GM21717 (cell line): ENCODE measurements around the gene ZC3HAV1.
A peak's percentile ranks its signal among the peaks of the same experiment; 100 is the strongest.
"Not testable (repeated sequence)": the region's sequence is repeated elsewhere in the genome, so short reads cannot be mapped to it uniquely, and the experiment has no call there.

Experiments used
- ATAC-seq: cut with Tn5 transposase; IDR thresholded peaks from one replicate; pipeline ENCODE4 v1.9.1; 2021; ENCODE audit warnings: mild to moderate bottlenecking, moderate library complexity; ENCODE audit not compliant: unreplicated experiment

The ZC3HAV1 gene

DNA sequence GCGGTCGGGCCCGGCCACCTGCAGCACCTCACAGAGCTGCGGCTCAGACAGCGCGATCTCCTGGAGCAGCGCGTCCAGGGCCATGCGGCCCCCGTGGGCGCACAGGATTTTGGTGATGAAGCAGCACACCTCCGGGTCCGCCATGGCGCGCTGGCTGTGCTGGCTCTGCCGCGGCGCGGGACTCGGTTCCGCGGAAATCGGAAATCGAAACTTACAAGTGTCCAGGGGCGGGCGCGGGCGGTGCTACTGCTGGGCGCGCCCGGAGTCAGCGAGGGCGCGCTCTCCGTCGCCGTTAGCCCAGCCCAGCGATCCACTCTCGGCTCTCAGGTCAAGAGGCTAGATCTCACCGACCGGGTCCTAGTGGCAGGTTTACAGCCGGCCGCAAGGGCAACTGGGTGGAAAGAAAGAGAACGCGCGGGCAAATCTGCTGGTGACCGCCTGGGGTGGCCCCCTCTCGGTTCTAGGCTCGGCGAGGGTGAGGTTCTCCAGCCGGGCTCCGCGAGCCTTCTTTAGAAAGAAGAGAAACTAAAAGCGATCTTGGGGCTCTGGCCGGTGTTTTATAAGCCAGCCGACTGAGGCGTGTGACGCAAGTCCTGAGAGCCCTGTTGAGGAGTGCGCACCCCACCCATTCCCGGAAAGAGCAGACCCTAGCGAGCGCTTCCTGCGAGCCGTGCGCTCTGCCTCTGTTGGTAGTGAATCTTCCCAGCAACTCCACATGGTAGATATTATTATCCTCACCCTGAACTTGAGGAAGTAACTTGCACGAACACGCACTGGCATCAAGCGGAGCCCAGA, at the start of gene ZC3HAV1:
TSS of gene ZC3HAV1 (minus strand) at position 533 of the 795 bp plus-strand sequence. CDS start at position 144, 389 bp downstream.
- peak; percentile 79 for ATAC-seq

DNA sequence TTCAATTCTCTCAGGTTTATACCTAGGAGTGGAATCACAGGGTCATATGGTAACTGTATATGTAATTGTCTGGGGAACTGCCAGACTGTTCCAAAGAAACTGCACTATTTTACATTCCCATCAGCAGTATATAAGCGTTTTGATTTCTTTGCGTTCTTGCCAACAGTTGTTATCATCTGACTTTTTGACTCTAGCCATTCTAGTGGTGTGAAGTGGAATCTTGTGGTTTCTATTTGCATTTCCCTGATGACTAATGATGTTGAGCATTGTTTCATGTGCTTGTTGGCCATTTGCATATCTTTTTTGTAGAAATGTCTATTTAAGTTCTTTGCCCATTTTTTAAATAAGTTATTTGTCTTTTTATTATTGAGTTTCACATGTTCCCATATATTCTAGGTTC, 44.3 kb upstream of the ZC3HAV1 start:
- ATAC-seq, result no peak

DNA sequence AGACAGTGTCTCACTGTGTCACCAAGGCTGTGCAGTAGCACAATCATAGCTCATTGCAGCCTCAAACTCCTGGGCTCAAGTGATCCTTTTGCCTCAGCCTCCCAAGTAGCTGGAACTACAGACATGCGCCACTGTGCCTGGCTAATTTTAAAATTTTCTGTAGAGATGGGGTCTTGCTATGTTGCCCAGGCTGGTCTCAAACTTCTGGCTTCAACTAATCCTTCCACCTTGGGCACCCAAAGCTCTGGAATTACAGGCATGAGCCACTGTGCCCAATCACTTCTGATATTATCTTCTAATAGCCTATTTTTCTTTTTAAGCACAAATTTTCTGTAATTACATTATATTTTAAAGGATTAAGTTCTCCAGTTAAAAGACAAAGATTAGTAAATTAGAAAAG, 42.6 kb upstream of the ZC3HAV1 start:
- no peak for ATAC-seq

GRCh38 chr7:139139150-139139549, 29.6 kb upstream of the ZC3HAV1 start:
- no peak for ATAC-seq

- peak; percentile 94 for ATAC-seq
These were observed 24.0 kb upstream of the ZC3HAV1 start for GRCh38 chr7:139133335-139134139.

DNA sequence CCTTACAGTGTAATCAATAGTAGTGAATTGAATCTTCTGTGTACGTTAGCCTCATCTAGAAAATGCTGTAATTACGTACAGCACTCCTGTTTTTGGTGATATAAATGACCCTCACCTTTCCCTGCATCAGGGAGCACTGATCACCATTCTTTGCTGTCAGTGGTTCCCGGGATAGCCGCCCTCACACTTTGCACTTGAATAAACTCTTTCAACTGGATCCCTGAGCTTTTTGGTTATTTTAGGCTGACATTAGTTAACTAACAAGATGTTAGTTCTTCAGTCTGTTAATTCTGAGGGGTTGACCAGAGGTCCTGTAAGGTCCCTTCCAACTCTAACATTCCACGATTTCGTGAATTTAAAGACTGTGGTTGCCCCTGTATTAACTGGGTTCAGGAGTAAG, 23.4 kb upstream of the ZC3HAV1 start:
- no peak for ATAC-seq

DNA sequence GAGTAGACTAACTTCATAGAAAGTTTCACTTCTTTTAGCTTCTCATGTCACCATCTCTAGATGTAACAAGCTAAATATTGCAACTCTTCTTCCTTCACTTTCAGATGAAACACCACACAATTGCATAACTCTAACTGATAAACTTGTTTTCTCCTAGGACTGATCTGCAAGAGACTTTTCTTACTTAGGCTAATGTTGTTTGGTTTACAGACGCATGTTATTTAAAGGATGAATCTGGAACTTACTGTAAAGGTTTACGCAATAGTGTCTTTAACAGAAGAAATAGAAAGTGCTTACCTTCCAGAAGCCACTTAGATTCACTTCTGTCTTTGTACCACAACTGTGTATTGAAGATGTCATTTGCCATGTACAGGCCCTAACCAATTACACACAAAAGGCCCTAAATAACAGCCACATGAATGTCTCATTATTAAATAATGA, 22.1 kb upstream of the ZC3HAV1 start:
- ATAC-seq, result peak; percentile 42

DNA sequence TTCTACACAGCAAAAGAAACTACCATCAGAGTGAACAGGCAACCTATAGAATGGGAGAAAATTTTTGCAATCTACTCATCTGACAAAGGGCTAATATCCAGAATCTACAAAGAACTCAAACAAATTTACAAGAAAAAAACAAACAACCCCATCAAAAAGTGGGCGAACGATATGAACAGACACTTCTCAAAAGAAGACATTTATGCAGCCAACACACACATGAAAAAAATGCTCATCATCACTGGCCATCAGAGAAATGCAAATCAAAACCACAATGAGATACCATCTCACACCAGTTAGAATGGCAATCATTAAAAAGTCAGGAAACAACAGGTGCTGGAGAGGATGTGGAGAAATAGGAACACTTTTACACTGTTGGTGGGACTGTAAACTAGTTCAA, 20.3 kb upstream of the ZC3HAV1 start:
- not testable (repeated sequence) for ATAC-seq

DNA sequence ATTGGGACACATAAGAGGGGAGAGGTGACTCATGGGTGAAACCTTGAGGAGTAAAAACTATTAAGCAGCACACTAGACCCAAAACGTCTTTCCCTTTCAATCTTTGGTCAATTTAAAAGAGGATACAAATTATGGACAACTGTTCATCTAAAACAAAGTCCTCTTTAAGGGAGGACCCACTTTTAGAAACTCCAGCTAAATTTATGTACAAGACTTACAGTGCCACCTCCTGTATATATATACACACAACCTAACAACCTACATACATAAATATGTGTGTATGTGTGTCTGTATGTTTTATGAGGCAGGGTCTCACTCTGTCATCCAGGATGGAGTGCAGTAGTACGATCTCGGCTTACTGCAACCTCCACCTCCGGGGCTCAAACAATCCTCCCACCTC, 18.1 kb upstream of the ZC3HAV1 start:
- no peak for ATAC-seq

DNA sequence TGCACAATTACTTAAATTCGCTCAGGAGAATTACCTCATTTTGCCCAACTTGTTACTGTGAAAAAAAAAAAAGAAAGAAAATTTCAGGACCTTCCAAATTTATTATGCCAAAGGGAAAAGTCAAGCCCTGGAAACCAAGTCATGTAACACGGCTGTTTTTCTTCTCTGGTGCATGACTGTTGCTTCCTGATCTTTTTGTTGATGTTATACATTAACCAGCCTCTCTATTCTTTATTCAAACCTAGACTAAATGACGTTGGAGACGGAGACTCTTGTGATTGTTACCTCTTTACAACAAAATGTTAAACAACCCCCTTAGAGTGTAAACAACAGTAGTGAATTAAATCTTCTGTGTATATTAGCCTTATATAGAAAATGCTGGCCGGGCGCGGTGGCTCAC, 16.1 kb upstream of the ZC3HAV1 start:
- ATAC-seq, result no peak

- not testable (repeated sequence) for ATAC-seq
These were observed 15.5 kb upstream of the ZC3HAV1 start for GRCh38 chr7:139124995-139125394.

DNA sequence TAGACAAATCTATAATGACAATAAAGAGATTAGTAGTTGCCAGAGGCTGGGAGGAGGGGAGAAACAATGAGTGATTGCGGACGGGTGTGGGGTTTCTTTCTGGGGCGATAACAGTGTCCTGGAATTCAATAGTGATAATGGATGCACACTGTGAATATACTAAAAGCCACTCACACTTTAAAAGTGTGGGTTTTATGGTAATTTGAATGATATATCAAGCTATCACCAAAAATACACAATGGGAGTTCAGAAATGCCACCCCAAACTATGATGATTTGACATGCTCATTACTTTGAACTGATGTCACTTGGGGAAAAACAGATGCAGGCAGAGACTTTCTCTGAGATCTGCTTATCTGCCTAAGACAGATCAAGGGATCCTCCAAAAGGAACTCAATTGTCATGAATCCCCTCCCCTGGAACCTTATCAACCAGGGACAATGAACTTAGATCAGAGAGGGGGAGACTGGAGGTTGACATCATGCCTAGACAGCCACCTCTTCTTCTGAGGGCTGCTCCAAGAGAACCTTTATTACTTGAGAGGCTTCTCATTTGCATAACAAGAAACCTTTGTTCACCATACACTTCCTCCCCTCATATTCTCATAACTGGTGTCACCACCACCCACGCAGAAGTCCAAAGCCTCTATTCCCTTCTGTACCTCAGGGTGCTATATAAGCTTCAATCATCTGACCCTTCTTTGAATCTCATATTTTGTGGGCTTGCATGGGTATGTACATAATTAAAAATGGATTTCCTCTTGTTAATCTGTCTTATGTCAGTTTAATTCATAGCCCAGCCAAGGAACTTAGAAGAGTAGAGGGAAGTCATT, 14.8 kb upstream of the ZC3HAV1 start:
- peak; percentile 81 for ATAC-seq

DNA sequence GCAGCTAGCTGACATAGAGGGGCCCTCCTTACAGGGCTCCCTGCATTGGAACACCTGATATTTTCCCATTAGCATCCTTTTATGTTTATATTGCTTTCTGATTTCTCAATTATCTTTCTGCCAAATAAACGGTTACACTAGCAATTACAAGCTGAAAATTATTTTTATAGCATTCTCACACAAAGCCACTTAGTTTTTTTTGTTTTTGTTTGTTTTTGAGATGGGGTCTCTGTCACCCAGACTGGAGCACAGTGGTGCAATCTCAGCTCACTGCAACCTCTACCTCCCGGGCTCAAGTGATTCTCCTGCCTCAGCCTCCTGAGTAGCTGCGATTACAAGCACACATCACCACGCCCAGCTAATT, 9.9 kb upstream of the ZC3HAV1 start:
- no peak for ATAC-seq

- peak; percentile 81 for ATAC-seq
These were observed 9.4 kb upstream of the ZC3HAV1 start for GRCh38 chr7:139118805-139119485.

- ATAC-seq, result peak; percentile 73
These were observed 8.8 kb upstream of the ZC3HAV1 start for GRCh38 chr7:139118234-139118804.

DNA sequence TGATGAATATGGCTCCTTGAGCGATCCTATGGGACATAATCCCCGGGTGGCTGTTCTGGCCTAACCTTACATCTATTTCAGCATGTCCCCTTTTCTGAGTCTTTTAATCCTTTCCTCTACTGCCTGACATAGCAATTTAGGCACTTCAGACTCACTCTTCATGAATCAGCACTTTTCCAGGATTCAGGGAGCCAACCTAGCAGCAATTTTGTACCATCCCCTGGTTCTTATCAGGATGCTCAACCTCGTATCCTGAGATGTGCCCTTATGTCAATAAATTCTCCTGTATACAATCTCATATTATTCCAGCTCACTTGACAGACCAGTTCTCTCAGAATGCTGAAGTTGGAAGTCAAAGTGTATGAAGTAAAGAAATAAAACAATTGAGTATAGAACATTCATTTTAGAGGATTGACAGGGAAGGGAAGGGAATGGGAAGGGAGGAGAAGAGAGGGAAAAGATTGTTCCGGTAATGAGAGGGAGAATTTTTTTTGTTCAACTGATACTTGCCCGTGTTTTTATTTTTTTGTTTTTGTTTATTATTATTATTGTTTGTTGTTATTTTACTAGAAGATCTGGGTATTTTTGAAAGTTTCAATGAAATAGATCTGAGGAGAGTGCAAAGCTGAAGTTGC, 8.2 kb upstream of the ZC3HAV1 start:
- ATAC-seq, result no peak

DNA sequence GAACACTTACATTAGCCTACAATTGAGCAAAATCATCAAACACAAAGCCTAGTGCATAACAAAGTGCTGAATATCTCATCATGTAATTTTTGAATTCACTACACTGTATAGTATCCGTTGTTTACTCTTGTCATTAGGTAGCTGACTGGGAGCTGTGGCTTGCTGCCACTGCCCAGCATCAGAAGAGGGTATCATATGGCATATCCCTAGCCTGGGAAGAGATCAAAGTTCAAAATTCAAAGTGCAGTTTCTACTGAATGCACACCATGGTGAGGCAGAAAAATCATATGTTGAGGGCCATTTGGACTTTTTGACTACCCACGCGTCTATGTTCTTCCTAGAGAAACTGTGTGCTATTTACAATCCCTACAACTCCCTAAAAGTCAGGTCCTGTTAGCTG, 7.5 kb upstream of the ZC3HAV1 start:
- no peak for ATAC-seq

GRCh38 chr7:139115104-139115503, 5.6 kb upstream of the ZC3HAV1 start:
- ATAC-seq, result no peak

DNA sequence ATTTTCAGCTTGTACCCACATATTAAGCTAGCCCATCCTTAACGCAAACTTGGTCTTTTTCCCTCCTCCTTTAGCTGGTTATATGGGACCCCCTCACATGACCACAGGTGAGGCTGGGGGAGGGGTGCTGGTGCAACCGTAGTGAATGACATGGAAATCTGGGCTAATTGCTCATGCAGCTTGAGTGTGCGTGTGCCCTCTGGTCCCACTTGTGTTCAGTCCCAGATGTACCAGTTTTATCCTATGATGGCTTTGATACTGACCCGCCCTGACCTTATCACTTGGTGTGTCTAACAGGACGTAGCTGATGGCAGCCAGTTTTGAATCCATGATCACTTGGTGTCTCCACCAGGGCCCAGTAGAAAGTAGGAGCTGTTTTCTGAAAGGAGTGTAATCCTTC, 5.1 kb upstream of the ZC3HAV1 start:
- no peak for ATAC-seq

DNA sequence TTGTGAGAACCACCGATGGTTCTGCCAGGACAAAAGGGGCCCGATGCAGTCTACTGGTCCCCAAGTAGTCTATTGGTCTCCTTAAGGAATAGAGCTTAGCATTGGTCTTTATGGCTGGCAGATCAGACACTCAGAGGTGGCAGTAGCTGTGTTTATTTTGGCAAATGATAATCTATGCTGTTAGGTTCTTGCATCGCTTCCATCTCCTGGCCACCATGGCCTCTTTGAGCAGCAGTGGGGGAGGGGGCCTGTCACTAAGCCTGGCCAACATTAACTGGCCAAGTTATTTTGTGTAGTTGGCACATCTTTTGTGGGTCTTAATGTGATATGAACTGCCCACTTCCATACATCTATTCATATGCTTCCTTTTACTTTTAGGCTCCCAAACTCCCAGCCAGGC, 4.5 kb upstream of the ZC3HAV1 start:
- no peak for ATAC-seq
